HepG2 (cell line): Measurements from ENCODE around the gene HPD. TPM values are rescaled to one million over a fixed set of nuclear protein-coding genes. Genes with fewer than 3 reads are reported as not detected.
"Not testable (repeated sequence)": the region's sequence is repeated elsewhere in the genome, so short reads cannot be mapped to it uniquely, and the experiment has no call there.

Experiments used
- ATAC-seq: fragments of 200-7000 bp; cut with Tn5 transposase; 3 replicates; pipeline ENCODE4 v1.9.1; 2020; ENCODE audit warnings: mild to moderate bottlenecking, moderate library complexity
- BruUV-seq: library from RNA; stranded (reverse); fragments of 400-500 nt; replicated peaks from 2 replicates; lab custom pipeline; 2021; lab: Mats Ljungman, UMichigan
- CTCF ChIA-PET: fragments of 300-600 bp; formaldehyde crosslinking; extraction: SDS; loops from one replicate; lab custom pipeline; 2021; ENCODE audit warnings: low total read pairs, inconsistent platforms, low intra/inter-chr PET ratio; lab: Yijun Ruan, JAX
- POLR2A ChIA-PET: fragments of 350-600 bp; sonication (Branson Sonifier 250); formaldehyde crosslinking; loops from one replicate; lab custom pipeline; 2020; ENCODE audit warnings: antibody characterized with exemption, inconsistent platforms; lab: Yijun Ruan, JAX
- DNase-seq: peaks from one replicate; pipeline ENCODE4 v3.0.0-alpha.2; 2015; ENCODE audit warnings: low spot score
- FAIRE-seq: peaks from 3 replicates; lab custom pipeline; 2011; peaks lifted over from hg19 to GRCh38; lab: Jason Lieb, UNC
- H2AFZ ChIP-seq: one replicate; pipeline ENCODE4 v1.6.1; 2011; ENCODE audit warnings: low read length, inconsistent platforms
- H3K27ac ChIP-seq: fragments of 300-600 bp; 3 replicates; pipeline ENCODE4 v1.8.0; 2011; ENCODE audit warnings: mixed run types, mild to moderate bottlenecking, mixed read lengths, low read length, inconsistent platforms; ENCODE audit not compliant: insufficient read depth; ENCODE audit errors: extremely low read length
- H3K27me3 ChIP-seq, 2 experiments: fragments of 200-600 bp in 1 of 2; 2 replicates in 1 of 2; 3 replicates in 1 of 2; pipeline versions ENCODE4 v1.6.0 to v1.8.0; 2011; ENCODE audit warnings: low read length in 2 of 2, mild to moderate bottlenecking in 2 of 2, moderate library complexity in 2 of 2, inconsistent platforms in 1 of 2; ENCODE audit not compliant: insufficient read depth in 2 of 2, control insufficient read depth in 1 of 2
- H3K36me3 ChIP-seq, 2 experiments: fragments of 200-600 bp in 1 of 2; replicated peaks in 1 of 2; 2 replicates in 1 of 2; 3 replicates in 1 of 2; pipeline versions ENCODE4 v1.5.1 to v1.8.0; 2011; ENCODE audit warnings: low read length in 2 of 2, inconsistent platforms in 1 of 2; ENCODE audit not compliant: insufficient read depth in 2 of 2, control insufficient read depth in 1 of 2
- H3K4me1 ChIP-seq: 2 replicates; pipeline ENCODE4 v1.5.1; 2012; ENCODE audit warnings: low read length, inconsistent platforms; ENCODE audit not compliant: insufficient read depth
- H3K4me2 ChIP-seq: 2 replicates; pipeline ENCODE4 v1.6.0; 2011; ENCODE audit warnings: low read depth, low read length, inconsistent platforms
- H3K4me3 ChIP-seq, 3 experiments: fragments of 200-600 bp in 1 of 3; sonication (generic), shearing (Covaris generic) in 1 of 3; replicated peaks in 1 of 3; 2 replicates each; pipeline ENCODE4 v1.5.1; 2011 to 2016; ENCODE audit warnings: low read length in 3 of 3, inconsistent platforms in 2 of 3, low read depth in 2 of 3, mild to moderate bottlenecking in 2 of 3, control low read depth in 1 of 3, mixed read lengths in 1 of 3; ENCODE audit not compliant: insufficient read depth in 1 of 3
- H3K79me2 ChIP-seq: one replicate; pipeline ENCODE4 v1.6.1; 2011; ENCODE audit warnings: low read length, inconsistent platforms; ENCODE audit not compliant: insufficient read depth
- H3K9ac ChIP-seq: 2 replicates; pipeline ENCODE4 v1.6.0; 2011; ENCODE audit warnings: mild to moderate bottlenecking, low read depth, low read length, inconsistent platforms; ENCODE audit not compliant: insufficient read depth
- H3K9me3 ChIP-seq: 2 replicates; pipeline ENCODE4 v1.5.1; 2012; ENCODE audit warnings: mild to moderate bottlenecking, low read length
- H4K20me1 ChIP-seq: 2 replicates; pipeline ENCODE4 v1.6.0; 2011; ENCODE audit warnings: inconsistent platforms, mild to moderate bottlenecking, low read length, moderate library complexity; ENCODE audit not compliant: insufficient read depth
- GLMP ChIP-seq: sonication (generic); formaldehyde crosslinking; IDR thresholded peaks from 2 replicates; pipeline ENCODE4 v1.9.0; 2021; ENCODE audit warnings: missing genetic modification reagents, mild to moderate bottlenecking, borderline replicate concordance
- PAWR ChIP-seq: sonication (generic); formaldehyde crosslinking; IDR thresholded peaks from 2 replicates; pipeline ENCODE4 v1.4.0; 2020; ENCODE audit warnings: missing genetic modification reagents, mild to moderate bottlenecking, borderline replicate concordance
- ZBTB14 ChIP-seq: sonication (generic); formaldehyde crosslinking; IDR thresholded peaks from 2 replicates; pipeline ENCODE4 v1.4.0; 2020; ENCODE audit warnings: missing genetic modification reagents
- WGBS: methylation state at CpG from one replicate; pipeline ENCODE4 v1.1.6; 2017; ENCODE audit warnings: low lambda C conversion rate; 5-methylcytosine and 5-hydroxymethylcytosine counted together
- in situ Hi-C: cut with HindIII; loops from 2 replicates; pipeline ENCODE4 v1.10.0; 2017; ENCODE audit warnings: low pct_unique_long_range_greater_than_20kb; ENCODE audit not compliant: extremely low pct_ligation_motif_present
- intact Hi-C: fragments of 100-400 bp; cut with micrococcal nuclease; formaldehyde crosslinking; loops from one replicate; pipeline ENCODE4 v1.10.0; 2022; ENCODE audit not compliant: unreplicated experiment
- polyA plus RNA-seq, 8 experiments: library from polyadenylated mRNA; depleted of rRNA in 3 of 8; stranded (reverse) in 7 of 8; unstranded in 1 of 8; fragments of >200 nt; fragmentation: Illumina TruSeq in 4 of 8; extraction: Trizol in 4 of 8; gene quantifications; 2 replicates each; pipeline versions ENCODE4 v1.2.1 to v1.2.3, GENCODE V29; 2011 to 2016; ENCODE audit warnings: low read depth in 4 of 8, missing spikeins in 1 of 8, mixed read lengths in 1 of 8; ENCODE audit not compliant: insufficient read depth in 1 of 8
- total RNA-seq, 5 experiments: library from RNA; depleted of rRNA; stranded (reverse); fragments of >200 nt; fragmentation: Illumina TruSeq; extraction: Trizol; gene quantifications; 2 replicates each; pipeline ENCODE4 v1.2.3, GENCODE V29; 2016; ENCODE audit warnings: low read depth in 1 of 5

Gene HPD
- total and polyA plus RNA-seq, 2 of the 13 experiments (the other 11 are each of a cell fraction or from before 2014, with no cell fraction given) = 120 to 195 TPM

- not testable (repeated sequence) for H3K9me3 ChIP-seq, H3K36me3 ChIP-seq, FAIRE-seq, DNase-seq, H2AFZ ChIP-seq, H3K27me3 ChIP-seq, H4K20me1 ChIP-seq, BruUV-seq, ATAC-seq
- peaks cover 40% of the 10 kb centered on the region for H3K4me1 ChIP-seq
- H3K4me2 ChIP-seq = peak overlapping the region; percentile 83
- ChIA-PET CTCF (interaction anchor here (1.4 to 2.7 kb wide), 3 partner anchors 40 to 95 kb away, joined by 3 to 22 read pairs (median 5); partner anchors contain the start of gene RHOF), POLR2A (interaction anchor here (1.5 to 3.8 kb wide), 4 partner anchors 30 to 94 kb away, joined by 6 to 39 read pairs (median 28); partner anchors contain the start of gene HPD)
- in situ Hi-C loops (loop anchor here (5.0 kb wide), 1 partner anchor 97 kb away; the partner anchor contains the start of gene RHOF), intact Hi-C loops (loop anchor here (1.0 kb wide), 1 partner anchor 94 kb away; no protein-coding TSS in a partner anchor)
- peak overlapping the region; percentile 89 for H3K27ac ChIP-seq
- 70% methylated on average over 6 of the region's 6 CpGs for WGBS
- peak overlapping the region; percentile 71 to 87 (median 85) for H3K4me3 ChIP-seq
- H3K79me2 ChIP-seq = peaks cover 24% of the 10 kb centered on the region
- H3K9ac ChIP-seq = peak overlapping the region; percentile 91
Measured at GRCh38 chr12:121889661-121890060, 31.0 kb upstream of the HPD start.

- no peaks in the 10 kb centered on the region for H4K20me1 ChIP-seq
- no peaks in the 10 kb centered on the region; a peak in 1 of 5 replicates for H3K27me3 ChIP-seq
- in situ Hi-C loops = loop anchor here (5.0 kb wide), 1 partner anchor 97 kb away; the partner anchor contains the start of gene RHOF
- ChIA-PET POLR2A (interaction anchor here (1.2 to 3.8 kb wide), 7 partner anchors 13 to 108 kb away, joined by 4 to 39 read pairs (median 17); partner anchors contain the start of gene HPD), CTCF (interaction anchor here (1.4 to 2.7 kb wide), 3 partner anchors 39 to 95 kb away, joined by 3 to 22 read pairs (median 5); partner anchors contain the start of gene RHOF)
- H3K79me2 ChIP-seq = peaks cover 24% of the 10 kb centered on the region
- intact Hi-C loops = loop anchor here (1.0 kb wide), 1 partner anchor 94 kb away; no protein-coding TSS in a partner anchor
- 1% methylated on average over 7 of the region's 7 CpGs for WGBS
- peaks cover 1 to 4% of the 10 kb centered on the region in 2 experiments; a peak in 2 of 5 replicates for H3K36me3 ChIP-seq
- peak overlapping the region; percentile 83 for H3K4me2 ChIP-seq
- H3K4me3 ChIP-seq = peak overlapping the region; percentile 71 to 87 (median 85)
- FAIRE-seq (no peak), DNase-seq (no peak), ATAC-seq (no peak)
- peak overlapping the region; percentile 91 for H3K9ac ChIP-seq
- H3K9me3 ChIP-seq = no peaks in the 10 kb centered on the region
- no TSS peak for BruUV-seq
- no peak for TF ChIP-seq PAWR
- TF ChIP-seq ZBTB14 (CRISPR knock-in tag) = 0 out of 2 replicates have a peak, but pooled peaks have one; percentile 18
- no peak for TF ChIP-seq GLMP (CRISPR knock-in tag)
- peaks cover 38% of the 10 kb centered on the region for H3K4me1 ChIP-seq
- H3K27ac ChIP-seq = peak overlapping the region; percentile 89
- no peak overlapping the region for H2AFZ ChIP-seq
Measured at GRCh38 chr12:121889274-121889624, 30.6 kb upstream of the HPD start.
